ENCODE measurements around the gene MMD. TPM values are rescaled to one million over a fixed set of nuclear protein-coding genes. Genes with fewer than 3 reads are reported as not detected.

The MMD gene
- total RNA-seq, 1 experiment from 2014 or later: 40.8 TPM

GRCh38 chr17:55386796-55387332 lies 34.8 kb downstream of the MMD start:
- Mint-ChIP-seq H3K4me3 (no peak overlapping the region), H3K27me3 (ENCODE audit: low read depth) (no peaks in the 10 kb centered on the region), H3K4me1 (no peaks in the 10 kb centered on the region), H3K9me3 (no peaks in the 10 kb centered on the region), H3K27ac (no peak overlapping the region), H3K36me3 (no peaks in the 10 kb centered on the region)
- TF ChIP-seq TCF7 (CRISPR knock-in tag; IDR thresholded peaks at IDR 0.05; ENCODE audit: low read depth) (no peak), SOX15 (CRISPR knock-in tag; IDR thresholded peaks at IDR 0.05) (no peak), RORB (CRISPR knock-in tag; IDR thresholded peaks at IDR 0.05) (no peak), ZSCAN18 (CRISPR knock-in tag; IDR thresholded peaks at IDR 0.05) (no peak), ZNF232 (CRISPR knock-in tag; IDR thresholded peaks at IDR 0.05) (no peak), E2F5 (CRISPR knock-in tag; IDR thresholded peaks at IDR 0.05) (no peak), HMGA2 (CRISPR knock-in tag; IDR thresholded peaks at IDR 0.05) (no peak), CBFB (CRISPR knock-in tag; IDR thresholded peaks at IDR 0.05; ENCODE audit: low read depth) (no peak), ZNF512 (CRISPR knock-in tag; IDR thresholded peaks at IDR 0.05; ENCODE audit: borderline replicate concordance) (no peak), NFATC4 (CRISPR knock-in tag; IDR thresholded peaks at IDR 0.05) (no peak), OVOL2 (CRISPR knock-in tag; IDR thresholded peaks at IDR 0.05; ENCODE audit: borderline replicate concordance) (no peak)
- TF ChIP-seq, protein P1, sequence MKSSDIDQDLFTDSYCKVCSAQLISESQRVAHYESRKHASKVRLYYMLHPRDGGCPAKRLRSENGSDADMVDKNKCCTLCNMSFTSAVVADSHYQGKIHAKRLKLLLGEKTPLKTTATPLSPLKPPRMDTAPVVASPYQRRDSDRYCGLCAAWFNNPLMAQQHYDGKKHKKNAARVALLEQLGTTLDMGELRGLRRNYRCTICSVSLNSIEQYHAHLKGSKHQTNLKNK (CRISPR knock-in tag; IDR thresholded peaks at IDR 0.05): no peak
- POLR2A ChIA-PET: no interaction called here
- ATAC-seq: no peak
- CTCF ChIA-PET: interaction anchor here (1.0 kb wide), 1 partner anchor 141 kb away, joined by 3 read pairs; no protein-coding TSS in a partner anchor
- no peak for DNase-seq (ENCODE audit: low spot score)

DNA sequence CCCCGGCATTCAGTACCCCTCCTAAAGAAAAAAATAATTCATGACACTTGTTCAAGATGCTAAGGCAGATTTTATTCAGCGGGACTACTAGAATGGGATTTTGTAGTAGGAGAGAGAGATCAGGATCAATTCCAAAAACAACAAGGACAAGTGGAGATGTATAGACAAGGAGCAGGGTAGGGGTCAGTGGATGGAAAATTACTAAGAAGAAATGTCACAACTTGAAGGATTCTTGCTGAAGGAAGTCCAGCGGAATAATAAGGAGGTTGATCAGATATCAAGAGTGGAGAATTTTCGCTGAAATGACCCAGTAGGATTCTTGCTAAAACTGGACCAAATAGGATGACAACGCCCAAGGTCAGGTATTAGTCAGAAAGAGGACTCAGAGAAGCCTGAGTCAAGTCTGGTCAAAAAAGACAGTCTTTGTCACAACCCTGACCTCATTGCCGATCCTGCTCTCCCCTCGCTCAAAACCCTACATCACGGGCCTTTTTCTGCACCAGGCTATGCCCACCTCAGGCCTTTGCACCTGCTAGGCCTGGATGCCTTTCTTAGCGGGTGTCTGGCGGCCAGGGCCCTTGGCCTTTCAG lies 36.9 kb downstream of the MMD start:
- POLR2A ChIA-PET: no interaction called here
- Mint-ChIP-seq H3K4me1 (no peaks in the 10 kb centered on the region), H3K4me3 (no peak overlapping the region), H3K9me3 (no peaks in the 10 kb centered on the region), H3K27ac (no peak overlapping the region), H3K27me3 (ENCODE audit: low read depth) (no peaks in the 10 kb centered on the region), H3K36me3 (no peaks in the 10 kb centered on the region)
- DNase-seq (ENCODE audit: low spot score) (no peak), ATAC-seq (no peak)
- CTCF ChIA-PET: no interaction called here
- TF ChIP-seq, protein P2, sequence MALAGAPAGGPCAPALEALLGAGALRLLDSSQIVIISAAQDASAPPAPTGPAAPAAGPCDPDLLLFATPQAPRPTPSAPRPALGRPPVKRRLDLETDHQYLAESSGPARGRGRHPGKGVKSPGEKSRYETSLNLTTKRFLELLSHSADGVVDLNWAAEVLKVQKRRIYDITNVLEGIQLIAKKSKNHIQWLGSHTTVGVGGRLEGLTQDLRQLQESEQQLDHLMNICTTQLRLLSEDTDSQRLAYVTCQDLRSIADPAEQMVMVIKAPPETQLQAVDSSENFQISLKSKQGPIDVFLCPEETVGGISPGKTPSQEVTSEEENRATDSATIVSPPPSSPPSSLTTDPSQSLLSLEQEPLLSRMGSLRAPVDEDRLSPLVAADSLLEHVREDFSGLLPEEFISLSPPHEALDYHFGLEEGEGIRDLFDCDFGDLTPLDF (CRISPR knock-in tag; IDR thresholded peaks at IDR 0.05): no peak
- TF ChIP-seq ELF4 (CRISPR knock-in tag; IDR thresholded peaks at IDR 0.05; ENCODE audit: low read depth) (no peak), CREM (CRISPR knock-in tag; IDR thresholded peaks at IDR 0.05) (no peak), NR2C2 (CRISPR knock-in tag; IDR thresholded peaks at IDR 0.05) (no peak), ZNF281 (CRISPR knock-in tag; IDR thresholded peaks at IDR 0.05) (no peak), ZNF138 (CRISPR knock-in tag; conservative IDR thresholded peaks at IDR 0.05) (no peak), ETV6 (CRISPR knock-in tag; IDR thresholded peaks at IDR 0.05) (no peak), GABPB1 (CRISPR knock-in tag; IDR thresholded peaks at IDR 0.05) (no peak), GRHL2 (CRISPR knock-in tag; IDR thresholded peaks at IDR 0.05; ENCODE audit: insufficient replicate concordance, severe bottlenecking) (no peak), MXD4 (CRISPR knock-in tag; IDR thresholded peaks at IDR 0.05; ENCODE audit: borderline replicate concordance) (no peak)
- TF ChIP-seq, protein P1 (CRISPR knock-in tag; IDR thresholded peaks at IDR 0.05): no peak
- TF ChIP-seq, protein P3, sequence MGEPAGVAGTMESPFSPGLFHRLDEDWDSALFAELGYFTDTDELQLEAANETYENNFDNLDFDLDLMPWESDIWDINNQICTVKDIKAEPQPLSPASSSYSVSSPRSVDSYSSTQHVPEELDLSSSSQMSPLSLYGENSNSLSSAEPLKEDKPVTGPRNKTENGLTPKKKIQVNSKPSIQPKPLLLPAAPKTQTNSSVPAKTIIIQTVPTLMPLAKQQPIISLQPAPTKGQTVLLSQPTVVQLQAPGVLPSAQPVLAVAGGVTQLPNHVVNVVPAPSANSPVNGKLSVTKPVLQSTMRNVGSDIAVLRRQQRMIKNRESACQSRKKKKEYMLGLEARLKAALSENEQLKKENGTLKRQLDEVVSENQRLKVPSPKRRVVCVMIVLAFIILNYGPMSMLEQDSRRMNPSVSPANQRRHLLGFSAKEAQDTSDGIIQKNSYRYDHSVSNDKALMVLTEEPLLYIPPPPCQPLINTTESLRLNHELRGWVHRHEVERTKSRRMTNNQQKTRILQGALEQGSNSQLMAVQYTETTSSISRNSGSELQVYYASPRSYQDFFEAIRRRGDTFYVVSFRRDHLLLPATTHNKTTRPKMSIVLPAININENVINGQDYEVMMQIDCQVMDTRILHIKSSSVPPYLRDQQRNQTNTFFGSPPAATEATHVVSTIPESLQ (CRISPR knock-in tag; IDR thresholded peaks at IDR 0.05): no peak
- TF ChIP-seq, protein P4, sequence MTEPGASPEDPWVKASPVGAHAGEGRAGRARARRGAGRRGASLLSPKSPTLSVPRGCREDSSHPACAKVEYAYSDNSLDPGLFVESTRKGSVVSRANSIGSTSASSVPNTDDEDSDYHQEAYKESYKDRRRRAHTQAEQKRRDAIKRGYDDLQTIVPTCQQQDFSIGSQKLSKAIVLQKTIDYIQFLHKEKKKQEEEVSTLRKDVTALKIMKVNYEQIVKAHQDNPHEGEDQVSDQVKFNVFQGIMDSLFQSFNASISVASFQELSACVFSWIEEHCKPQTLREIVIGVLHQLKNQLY (CRISPR knock-in tag; IDR thresholded peaks at IDR 0.05): no peak
